NCI-H510A (cell line): ENCODE data around the gene SOX6.

Source experiments
- DNase-seq: peaks from one replicate; lab custom pipeline; 2025; lab: John Stamatoyannopoulos, UW

SOX6 gene

GRCh38 chr11:16317712-16318111 is 38.6 kb downstream of the SOX6 start:
- DNase-seq, result no peak

GRCh38 chr11:16313846-16314245 is 42.5 kb downstream of the SOX6 start:
- DNase-seq, result no peak

GRCh38 chr11:16312233-16312765 is 44.0 kb downstream of the SOX6 start:
- DNase-seq, result peak; percentile 20

GRCh38 chr11:16311831-16312230 is 44.5 kb downstream of the SOX6 start:
- no peak for DNase-seq

- no peak for DNase-seq
Measured at GRCh38 chr11:16310943-16311342, 45.4 kb downstream of the SOX6 start.

GRCh38 chr11:16309226-16309625 is 47.1 kb downstream of the SOX6 start:
- DNase-seq, result no peak

- DNase-seq, result no peak
Measured at GRCh38 chr11:16301462-16301861, 54.9 kb downstream of the SOX6 start.

GRCh38 chr11:16299884-16300782 is 56.2 kb downstream of the SOX6 start:
- DNase-seq, result no peak

GRCh38 chr11:16299390-16299789 is 57.0 kb downstream of the SOX6 start:
- no peak for DNase-seq

GRCh38 chr11:16297332-16297731 is 59.0 kb downstream of the SOX6 start:
- DNase-seq, result no peak

- DNase-seq, result no peak
Measured at GRCh38 chr11:16296273-16296672, 60.1 kb downstream of the SOX6 start.

GRCh38 chr11:16295592-16295991 is 60.8 kb downstream of the SOX6 start:
- DNase-seq, result no peak

GRCh38 chr11:16293204-16293681 is 63.1 kb downstream of the SOX6 start:
- no peak for DNase-seq

- DNase-seq, result no peak
Measured at GRCh38 chr11:16292167-16292859, 64.0 kb downstream of the SOX6 start.

GRCh38 chr11:16291729-16292128 is 64.6 kb downstream of the SOX6 start:
- DNase-seq, result no peak

GRCh38 chr11:16289541-16289940 is 66.8 kb downstream of the SOX6 start:
- DNase-seq, result no peak

- no peak for DNase-seq
Measured at GRCh38 chr11:16287630-16288280, 68.6 kb downstream of the SOX6 start.

- DNase-seq, result no peak
Measured at GRCh38 chr11:16286095-16286494, 70.3 kb downstream of the SOX6 start.

- peak; percentile 40 for DNase-seq
Measured at GRCh38 chr11:16280256-16280682, 76.1 kb downstream of the SOX6 start.

GRCh38 chr11:16279524-16279923 is 76.8 kb downstream of the SOX6 start:
- no peak for DNase-seq

- no peak for DNase-seq
Measured at GRCh38 chr11:16278979-16279378, 77.4 kb downstream of the SOX6 start.

- DNase-seq, result no peak
Measured at GRCh38 chr11:16278273-16278672, 78.1 kb downstream of the SOX6 start.
